NB4 (cell line): ENCODE data around the gene PROX1.
"Not testable (repeated sequence)": the region's sequence is repeated elsewhere in the genome, so short reads cannot be mapped to it uniquely, and the experiment has no call there.

Source experiments
- DNase-seq: peaks from one replicate; pipeline ENCODE4 v3.0.0; 2010; ENCODE audit warnings: low read depth
- H3K4me3 ChIP-seq: one replicate; pipeline ENCODE4 v1.5.1; 2011; ENCODE audit warnings: mild to moderate bottlenecking, low read depth, low read length, moderate library complexity
- CTCF ChIP-seq: IDR thresholded peaks from one replicate; pipeline ENCODE4 v1.5.1; 2012; ENCODE audit warnings: low read depth, low read length
- MYC ChIP-seq: IDR thresholded peaks from 2 replicates; pipeline ENCODE4 v1.6.1; 2011; ENCODE audit warnings: low read depth, low read length

The PROX1 gene

GRCh38 chr1:214086945-214087344, 99.2 kb downstream of the PROX1 start:
- peak; percentile 4 for DNase-seq
- TF ChIP-seq CTCF (peak; percentile 3), MYC (no peak)
- H3K4me3 ChIP-seq: no peak overlapping the region

DNA sequence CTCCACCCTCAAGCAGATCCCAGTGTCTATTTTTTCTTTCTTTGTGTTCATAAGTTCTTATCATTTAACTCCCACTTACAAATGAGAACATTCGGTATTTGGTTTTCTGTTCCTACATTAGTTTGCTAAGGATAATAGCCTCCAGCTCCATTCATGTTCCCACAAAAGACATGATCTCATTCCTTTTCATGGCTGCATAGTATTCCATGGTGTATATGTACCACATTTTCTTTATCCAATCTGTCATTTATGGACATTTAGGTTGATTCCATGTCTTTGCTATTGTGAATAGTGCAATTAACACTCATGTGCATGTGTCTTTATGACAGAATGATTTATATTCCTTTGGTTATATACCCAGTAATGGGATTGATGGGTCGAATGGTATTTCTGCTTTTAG, 101.2 kb downstream of the PROX1 start:
- DNase-seq, H3K4me3 ChIP-seq: not testable (repeated sequence)
